ENCODE data around the gene CLEC16A. TPM values are rescaled to one million over a fixed set of nuclear protein-coding genes. Genes with fewer than 3 reads are reported as not detected.

CLEC16A gene
- total and polyA plus RNA-seq, 8 donors, result 17.6 to 38.6 (median 21.6) TPM

DNA sequence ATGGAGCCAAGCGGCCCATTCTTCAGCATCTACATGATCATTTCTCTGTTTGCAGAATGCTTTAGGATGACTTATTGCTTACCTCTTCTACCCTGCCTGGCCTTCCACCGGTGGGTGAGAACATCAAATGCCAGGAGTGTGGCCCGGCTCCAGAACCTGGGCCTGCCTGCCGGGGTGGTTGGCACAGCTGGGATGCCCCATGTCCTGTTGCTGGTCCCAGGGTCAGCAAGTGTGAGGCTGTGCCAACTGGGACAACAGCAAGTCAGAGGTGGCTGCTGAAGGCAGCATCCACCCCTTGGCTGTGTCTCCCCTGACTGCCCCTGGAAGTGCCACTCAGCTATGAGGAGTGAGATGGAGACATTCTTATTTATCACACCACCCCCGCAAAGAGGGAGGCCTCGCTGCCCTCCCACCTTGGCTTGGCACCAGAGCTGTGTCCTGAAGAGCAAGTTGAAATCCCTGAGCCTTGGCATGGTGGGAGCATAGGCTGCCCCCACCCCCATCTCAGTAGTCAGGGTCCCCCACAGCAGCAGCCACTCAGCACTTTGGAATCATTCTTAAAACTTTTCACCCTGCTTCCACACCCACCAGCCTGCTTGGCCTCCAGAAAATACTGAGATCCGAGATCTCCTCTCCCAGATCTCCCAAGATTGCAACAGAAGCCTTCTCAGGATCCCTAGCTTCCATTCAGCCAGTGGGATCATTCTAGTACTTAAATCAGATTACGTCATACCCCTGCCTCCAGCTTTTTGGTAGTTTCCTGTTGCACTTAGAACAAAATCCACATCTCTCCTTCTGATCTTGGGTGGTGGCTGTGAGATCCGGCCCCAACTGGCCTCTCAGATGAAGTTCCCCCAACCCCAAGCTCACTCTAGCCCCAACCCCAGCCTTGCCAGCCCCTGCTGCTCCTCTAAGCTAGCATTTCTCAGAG, 184.1 kb downstream of the CLEC16A start:
- ATAC-seq (peak; percentile 31), DNase-seq (peak in 1 of 4 donors; percentile 74)
- TF ChIP-seq, protein P1, sequence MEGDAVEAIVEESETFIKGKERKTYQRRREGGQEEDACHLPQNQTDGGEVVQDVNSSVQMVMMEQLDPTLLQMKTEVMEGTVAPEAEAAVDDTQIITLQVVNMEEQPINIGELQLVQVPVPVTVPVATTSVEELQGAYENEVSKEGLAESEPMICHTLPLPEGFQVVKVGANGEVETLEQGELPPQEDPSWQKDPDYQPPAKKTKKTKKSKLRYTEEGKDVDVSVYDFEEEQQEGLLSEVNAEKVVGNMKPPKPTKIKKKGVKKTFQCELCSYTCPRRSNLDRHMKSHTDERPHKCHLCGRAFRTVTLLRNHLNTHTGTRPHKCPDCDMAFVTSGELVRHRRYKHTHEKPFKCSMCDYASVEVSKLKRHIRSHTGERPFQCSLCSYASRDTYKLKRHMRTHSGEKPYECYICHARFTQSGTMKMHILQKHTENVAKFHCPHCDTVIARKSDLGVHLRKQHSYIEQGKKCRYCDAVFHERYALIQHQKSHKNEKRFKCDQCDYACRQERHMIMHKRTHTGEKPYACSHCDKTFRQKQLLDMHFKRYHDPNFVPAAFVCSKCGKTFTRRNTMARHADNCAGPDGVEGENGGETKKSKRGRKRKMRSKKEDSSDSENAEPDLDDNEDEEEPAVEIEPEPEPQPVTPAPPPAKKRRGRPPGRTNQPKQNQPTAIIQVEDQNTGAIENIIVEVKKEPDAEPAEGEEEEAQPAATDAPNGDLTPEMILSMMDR (IDR thresholded peaks at IDR 0.05), result no peak
- Histone ChIP-seq H3K4me1 (peaks cover 16 to 22% of the 10 kb centered on the region in 2 donors), H3K27me3 (no peaks in the 10 kb centered on the region), H3K36me3 (peaks cover 0 to 47% of the 10 kb centered on the region in 2 donors), H3K9me3 (no peaks in the 10 kb centered on the region), H3K4me3 (no peak overlapping the region), H3K27ac (peak overlapping the region; percentile 19 to 65)
- intact Hi-C loops (cut with DNase I), result no loop called here

- H3K9me3 ChIP-seq, result no peaks in the 10 kb centered on the region
- H3K36me3 ChIP-seq, result peaks cover 0 to 38% of the 10 kb centered on the region in 2 donors
- no peak overlapping the region for H3K4me3 ChIP-seq
- TF ChIP-seq, protein P1 (IDR thresholded peaks at IDR 0.05), result no peak
- DNase-seq, result peak in 1 of 4 donors; percentile 47
- H3K27me3 ChIP-seq, result no peaks in the 10 kb centered on the region
- peaks cover 21 to 29% of the 10 kb centered on the region in 2 donors for H3K4me1 ChIP-seq
- peak overlapping the region in 1 of 2 donors; percentile 65 for H3K27ac ChIP-seq
- ATAC-seq, result no peak
- intact Hi-C loops (cut with DNase I), result no loop called here
These were observed 185.0 kb downstream of the CLEC16A start for GRCh38 chr16:11129378-11129781.

- intact Hi-C loops (cut with DNase I), result no loop called here
- H3K4me1 ChIP-seq, result peaks cover 21 to 43% of the 10 kb centered on the region in 2 donors
These were observed 186.8 kb downstream of the CLEC16A start for GRCh38 chr16:11130978-11131665.

DNA sequence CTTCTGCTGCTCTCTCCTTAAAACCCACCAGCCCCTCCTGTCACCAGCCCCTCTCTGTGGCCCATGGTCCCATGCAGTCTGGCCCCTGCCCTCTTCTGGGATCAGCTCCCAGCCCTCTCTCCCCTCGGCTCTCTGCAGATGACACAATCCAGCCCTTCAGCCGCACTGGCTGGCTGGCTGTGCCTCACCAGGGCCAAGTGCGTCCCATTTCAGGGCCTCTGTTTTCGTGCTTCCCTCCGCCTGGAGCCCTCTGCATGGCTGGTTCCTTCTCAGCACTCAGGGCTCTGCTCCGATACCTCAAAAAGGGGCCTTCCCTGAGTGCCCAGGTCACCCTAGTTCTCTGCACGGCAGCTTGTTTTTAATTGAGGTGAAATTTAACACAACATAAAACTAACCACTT, 187.3 kb downstream of the CLEC16A start:
- H3K27ac ChIP-seq, result no peak overlapping the region
- no peak overlapping the region for H3K4me3 ChIP-seq
- no peaks in the 10 kb centered on the region for H3K9me3 ChIP-seq
- intact Hi-C loops (cut with DNase I), result no loop called here
- TF ChIP-seq, protein P1 (IDR thresholded peaks at IDR 0.05), result no peak
- peak in 1 of 4 donors; percentile 52 for DNase-seq
- no peaks in the 10 kb centered on the region for H3K27me3 ChIP-seq
- H3K4me1 ChIP-seq, result peaks cover 21 to 43% of the 10 kb centered on the region in 2 donors
- H3K36me3 ChIP-seq, result peaks cover 0 to 14% of the 10 kb centered on the region in 2 donors
- ATAC-seq, result no peak

More at GRCh38 chr16:11130978-11131665, 186.8 kb downstream of the CLEC16A start:
- ATAC-seq, result no peak
- no peak for DNase-seq
- no peak overlapping the region for H3K27ac ChIP-seq
- H3K4me3 ChIP-seq, result no peak overlapping the region
- no peaks in the 10 kb centered on the region for H3K9me3 ChIP-seq
- H3K36me3 ChIP-seq, result peaks cover 0 to 20% of the 10 kb centered on the region in 2 donors
- TF ChIP-seq, protein P1 (IDR thresholded peaks at IDR 0.05), result no peak
- no peaks in the 10 kb centered on the region for H3K27me3 ChIP-seq
